ENCODE measurements around the gene SMAD3.

GRCh38 chr15:67134067-67134838 lies 68.9 kb downstream of the SMAD3 start:
- no peak for TF ChIP-seq EZH2phosphoT487 (IDR thresholded peaks at IDR 0.05; ENCODE audit: insufficient read depth, low read depth)
- no peak for TF ChIP-seq EZH2 (IDR thresholded peaks at IDR 0.05; ENCODE audit: insufficient read depth, poor library complexity, severe bottlenecking)
